Daoy (cell line): ENCODE data around the gene KIAA1671. TPM values are rescaled to one million over a fixed set of nuclear protein-coding genes. Genes with fewer than 3 reads are reported as not detected.
"Not testable (repeated sequence)": the region's sequence is repeated elsewhere in the genome, so short reads cannot be mapped to it uniquely, and the experiment has no call there.

ENCODE experiments used
- DNase-seq: peaks from one replicate; pipeline ENCODE4 v3.0.0-alpha.2; 2015; ENCODE audit warnings: low read depth
- total RNA-seq: library from RNA; depleted of rRNA; stranded (reverse); fragments of >200 nt; shearing (Covaris generic); gene quantifications from 2 replicates; pipeline ENCODE4 v1.2.3, GENCODE V29; 2014

KIAA1671 gene
- total RNA-seq, 1 experiment from 2014 or later, result 5.5 TPM

GRCh38 chr22:25200967-25201366 lies 248.5 kb downstream of the KIAA1671 start:
- DNase-seq, result no peak

GRCh38 chr22:25201557-25202273 lies 249.2 kb downstream of the KIAA1671 start:
- DNase-seq, result no peak

- DNase-seq, result peak; percentile 57
Observed at GRCh38 chr22:25202290-25202921, 249.9 kb downstream of the KIAA1671 start.

GRCh38 chr22:25203082-25203481 lies 250.6 kb downstream of the KIAA1671 start:
- no peak for DNase-seq

- DNase-seq, result not testable (repeated sequence)
Observed at GRCh38 chr22:25204547-25204946, 252.0 kb downstream of the KIAA1671 start.

- DNase-seq, result no peak
Observed at GRCh38 chr22:25205847-25206246, 253.3 kb downstream of the KIAA1671 start.

- no peak for DNase-seq
Observed at GRCh38 chr22:25206998-25207397, 254.5 kb downstream of the KIAA1671 start.

- DNase-seq, result no peak
Observed at GRCh38 chr22:25207553-25208157, 255.1 kb downstream of the KIAA1671 start.

GRCh38 chr22:25208328-25208727 lies 255.8 kb downstream of the KIAA1671 start:
- no peak for DNase-seq

- DNase-seq, result no peak
Observed at GRCh38 chr22:25208743-25209505, 256.4 kb downstream of the KIAA1671 start.

- no peak for DNase-seq
Observed at GRCh38 chr22:25210793-25211192, 258.3 kb downstream of the KIAA1671 start.

- DNase-seq, result no peak
Observed at GRCh38 chr22:25212337-25212736, 259.8 kb downstream of the KIAA1671 start.

- DNase-seq, result no peak
Observed at GRCh38 chr22:25213221-25213620, 260.7 kb downstream of the KIAA1671 start.

GRCh38 chr22:25216230-25216629 lies 263.7 kb downstream of the KIAA1671 start:
- DNase-seq, result no peak

- no peak for DNase-seq
Observed at GRCh38 chr22:25219211-25219689, 266.7 kb downstream of the KIAA1671 start, which contains the start of gene CRYBB2. CRYBB2 (plus strand) TSS chr22:25219639; CDS start chr22:25221430, 1,791 bp downstream.

- no peak for DNase-seq
Observed at GRCh38 chr22:25219948-25220442, 267.5 kb downstream of the KIAA1671 start.

- no peak for DNase-seq
Observed at GRCh38 chr22:25221790-25222189, 269.3 kb downstream of the KIAA1671 start.

GRCh38 chr22:25223269-25223850 lies 270.8 kb downstream of the KIAA1671 start:
- no peak for DNase-seq

GRCh38 chr22:25228822-25229221 lies 276.3 kb downstream of the KIAA1671 start:
- no peak for DNase-seq

GRCh38 chr22:25230760-25231159 lies 278.2 kb downstream of the KIAA1671 start:
- DNase-seq, result not testable (repeated sequence)

GRCh38 chr22:25232301-25232700 lies 279.8 kb downstream of the KIAA1671 start:
- DNase-seq, result no peak
